ENCODE measurements around the gene THSD4.

Gene THSD4

DNA sequence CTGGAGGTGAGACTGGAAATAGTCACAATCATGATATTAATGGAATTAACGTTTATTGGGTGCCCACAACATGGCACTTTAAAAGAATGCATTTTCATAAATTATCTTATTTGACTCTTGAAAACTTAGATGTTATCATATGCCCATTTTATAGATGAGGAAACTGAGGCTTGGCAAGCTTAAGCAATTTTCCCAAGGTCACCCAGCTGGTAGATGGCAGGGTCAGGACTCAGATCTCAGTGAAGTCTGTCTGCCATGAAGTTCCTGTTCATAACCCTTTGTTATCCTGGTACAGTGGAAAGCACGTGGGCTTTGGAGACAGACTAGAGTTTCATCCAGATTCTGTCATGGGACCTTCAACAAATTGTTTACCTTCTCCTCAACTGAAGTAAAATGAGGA is 520.5 kb downstream of the THSD4 start:
- no peak overlapping the region for H3K27ac ChIP-seq
- no peak for TF ChIP-seq ZFX (IDR thresholded peaks at IDR 0.05)
- TF ChIP-seq, protein P1, sequence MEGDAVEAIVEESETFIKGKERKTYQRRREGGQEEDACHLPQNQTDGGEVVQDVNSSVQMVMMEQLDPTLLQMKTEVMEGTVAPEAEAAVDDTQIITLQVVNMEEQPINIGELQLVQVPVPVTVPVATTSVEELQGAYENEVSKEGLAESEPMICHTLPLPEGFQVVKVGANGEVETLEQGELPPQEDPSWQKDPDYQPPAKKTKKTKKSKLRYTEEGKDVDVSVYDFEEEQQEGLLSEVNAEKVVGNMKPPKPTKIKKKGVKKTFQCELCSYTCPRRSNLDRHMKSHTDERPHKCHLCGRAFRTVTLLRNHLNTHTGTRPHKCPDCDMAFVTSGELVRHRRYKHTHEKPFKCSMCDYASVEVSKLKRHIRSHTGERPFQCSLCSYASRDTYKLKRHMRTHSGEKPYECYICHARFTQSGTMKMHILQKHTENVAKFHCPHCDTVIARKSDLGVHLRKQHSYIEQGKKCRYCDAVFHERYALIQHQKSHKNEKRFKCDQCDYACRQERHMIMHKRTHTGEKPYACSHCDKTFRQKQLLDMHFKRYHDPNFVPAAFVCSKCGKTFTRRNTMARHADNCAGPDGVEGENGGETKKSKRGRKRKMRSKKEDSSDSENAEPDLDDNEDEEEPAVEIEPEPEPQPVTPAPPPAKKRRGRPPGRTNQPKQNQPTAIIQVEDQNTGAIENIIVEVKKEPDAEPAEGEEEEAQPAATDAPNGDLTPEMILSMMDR (conservative IDR thresholded peaks at IDR 0.05), result no peak

DNA sequence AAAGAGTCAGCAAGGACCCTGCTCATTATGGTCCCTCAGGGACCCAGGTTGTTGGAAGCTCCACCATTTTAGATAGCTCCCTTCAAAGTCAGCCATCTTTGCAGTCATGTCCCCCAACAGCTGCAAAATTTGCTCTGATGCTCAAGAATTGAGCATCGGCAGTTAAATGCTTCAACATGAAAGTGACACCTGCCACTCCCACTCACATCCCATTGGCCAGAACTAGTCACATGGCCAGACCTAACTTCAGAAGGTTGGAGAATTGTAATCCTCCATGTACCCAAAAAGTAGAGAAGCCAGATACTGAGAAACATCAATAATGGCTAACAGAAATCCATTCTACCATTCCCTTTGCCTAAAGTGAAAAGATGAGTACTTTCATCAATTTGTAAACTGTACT is 523.6 kb downstream of the THSD4 start:
- TF ChIP-seq, protein P1 (conservative IDR thresholded peaks at IDR 0.05), result no peak
- no peak for TF ChIP-seq ZFX (IDR thresholded peaks at IDR 0.05)
- no peak overlapping the region for H3K27ac ChIP-seq

DNA sequence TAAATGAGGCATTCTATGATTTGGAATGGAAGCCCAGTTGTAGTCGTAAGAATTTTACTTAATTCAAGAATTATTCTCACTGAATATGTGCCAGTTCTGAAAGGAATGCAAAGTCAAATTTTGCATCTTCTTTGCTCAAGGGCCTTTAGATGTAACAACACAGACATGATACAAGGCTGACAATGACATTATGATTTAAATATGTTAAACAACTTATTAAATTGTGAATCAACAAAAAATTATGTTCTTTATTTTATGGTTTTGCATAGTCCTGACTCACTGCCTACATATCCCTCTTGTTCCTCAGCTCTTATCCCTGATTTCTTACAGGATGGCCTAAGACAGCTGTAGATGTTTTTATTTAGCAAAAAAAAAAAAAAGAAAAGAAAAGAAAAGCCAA is 524.2 kb downstream of the THSD4 start:
- TF ChIP-seq ZFX (IDR thresholded peaks at IDR 0.05), result no peak
- TF ChIP-seq, protein P1 (conservative IDR thresholded peaks at IDR 0.05), result no peak
- no peak overlapping the region for H3K27ac ChIP-seq

DNA sequence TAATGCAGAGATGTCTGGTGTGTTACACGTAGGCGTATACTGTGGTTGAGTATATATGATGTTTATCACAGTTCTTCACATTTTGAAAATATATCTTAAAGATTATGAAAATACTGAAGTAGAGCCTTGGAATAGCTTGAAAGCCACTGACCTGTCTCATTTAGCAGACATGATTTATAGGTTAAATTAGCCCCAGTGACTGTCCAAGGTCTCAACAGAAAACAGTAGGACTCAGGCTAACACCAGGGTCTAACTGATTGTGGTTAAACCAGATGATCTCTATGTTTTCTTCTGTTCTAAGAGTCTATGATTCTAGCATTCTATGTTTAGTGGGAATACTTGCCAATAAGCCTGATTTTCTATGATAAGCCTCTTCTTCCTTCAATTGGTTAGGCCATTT is 528.6 kb downstream of the THSD4 start:
- TF ChIP-seq, protein P1 (conservative IDR thresholded peaks at IDR 0.05), result no peak
- no peak for TF ChIP-seq ZFX (IDR thresholded peaks at IDR 0.05)
- no peak overlapping the region for H3K27ac ChIP-seq

DNA sequence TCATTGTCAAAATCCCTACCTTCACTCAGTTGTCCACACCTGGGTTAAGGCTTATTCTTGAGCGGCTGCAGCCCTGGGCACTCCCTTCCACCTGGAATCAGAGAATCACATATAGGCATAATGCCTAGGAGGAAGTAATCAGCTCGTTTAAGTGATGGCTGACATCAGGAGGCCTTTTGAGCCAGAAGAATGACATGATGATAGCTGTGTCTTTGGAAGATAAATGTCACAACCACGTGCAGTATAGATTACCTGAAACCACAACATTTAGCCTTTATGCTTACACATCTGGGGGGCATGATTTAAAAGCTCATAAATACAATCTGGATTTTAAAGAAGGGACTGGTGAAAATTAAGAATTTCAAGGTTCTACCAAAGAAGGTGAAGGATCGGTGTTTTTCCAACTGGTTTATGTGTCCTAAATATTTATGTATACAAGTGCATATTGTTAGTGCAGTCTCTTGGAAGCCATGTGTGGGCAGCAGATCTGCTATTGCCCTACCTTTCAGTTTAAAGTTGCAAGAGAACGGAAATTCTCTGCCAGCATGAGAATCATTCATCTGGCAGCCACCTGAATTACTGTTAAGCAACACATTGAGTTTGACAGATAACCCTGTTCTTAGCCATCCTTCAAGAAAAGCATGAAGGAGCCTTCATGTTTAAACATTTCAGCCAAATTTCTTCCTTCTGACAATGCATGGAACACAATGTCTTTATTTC is 531.7 kb downstream of the THSD4 start:
- no peak overlapping the region for H3K27ac ChIP-seq
- no peak for TF ChIP-seq ZFX (IDR thresholded peaks at IDR 0.05)
- TF ChIP-seq, protein P1 (conservative IDR thresholded peaks at IDR 0.05), result no peak

DNA sequence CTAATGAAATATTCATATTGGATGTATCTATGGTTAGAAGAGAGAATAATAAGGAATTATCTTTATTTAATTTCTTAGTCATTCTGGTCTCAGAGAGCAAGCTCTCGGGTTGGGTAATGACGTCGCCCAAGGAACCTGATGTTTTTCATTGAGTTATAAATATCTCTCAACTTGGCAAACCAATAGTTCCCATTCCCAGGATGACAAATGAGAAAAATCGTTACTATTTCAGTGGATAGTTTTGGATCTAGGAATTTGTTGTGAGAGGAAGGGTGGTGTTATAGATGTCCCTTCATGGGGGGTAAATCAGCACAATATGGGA is 532.2 kb downstream of the THSD4 start:
- no peak overlapping the region for H3K27ac ChIP-seq
- no peak for TF ChIP-seq ZFX (IDR thresholded peaks at IDR 0.05)
- TF ChIP-seq, protein P1 (conservative IDR thresholded peaks at IDR 0.05), result no peak

DNA sequence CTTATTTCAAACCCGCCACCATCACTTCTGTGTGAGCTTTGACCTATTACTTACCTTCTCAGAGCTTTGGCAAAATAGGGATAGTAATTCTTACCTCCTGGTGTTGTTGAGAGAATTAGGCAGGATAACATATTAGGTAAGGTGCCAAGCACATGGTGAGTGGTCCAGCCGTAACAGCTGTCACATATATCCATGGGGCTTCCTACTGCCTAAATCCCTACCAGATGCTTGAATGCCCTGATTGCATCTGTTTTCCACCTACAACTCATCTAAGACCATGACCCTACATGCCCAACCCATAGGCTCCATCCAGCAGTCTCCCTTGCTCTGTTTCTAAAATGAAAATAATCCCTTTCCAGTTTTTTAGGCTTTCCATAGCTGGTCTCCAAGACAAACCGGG is 532.8 kb downstream of the THSD4 start:
- no peak overlapping the region for H3K27ac ChIP-seq
- no peak for TF ChIP-seq ZFX (IDR thresholded peaks at IDR 0.05)
- TF ChIP-seq, protein P1 (conservative IDR thresholded peaks at IDR 0.05), result no peak

Data from C4-2B (cell line).